SK-N-SH (cell line): ENCODE measurements around the gene CRYBB3.

Experiments
- CTCF ChIP-seq: fragments of 200-600 bp; sonication (generic); IDR thresholded peaks from 2 replicates; pipeline ENCODE4 v1.6.1; 2017; ENCODE audit warnings: antibody characterized with exemption, mild to moderate bottlenecking, moderate library complexity
- TCF12 ChIP-seq: IDR thresholded peaks from 2 replicates; pipeline ENCODE4 v1.4.0; 2012

DNA sequence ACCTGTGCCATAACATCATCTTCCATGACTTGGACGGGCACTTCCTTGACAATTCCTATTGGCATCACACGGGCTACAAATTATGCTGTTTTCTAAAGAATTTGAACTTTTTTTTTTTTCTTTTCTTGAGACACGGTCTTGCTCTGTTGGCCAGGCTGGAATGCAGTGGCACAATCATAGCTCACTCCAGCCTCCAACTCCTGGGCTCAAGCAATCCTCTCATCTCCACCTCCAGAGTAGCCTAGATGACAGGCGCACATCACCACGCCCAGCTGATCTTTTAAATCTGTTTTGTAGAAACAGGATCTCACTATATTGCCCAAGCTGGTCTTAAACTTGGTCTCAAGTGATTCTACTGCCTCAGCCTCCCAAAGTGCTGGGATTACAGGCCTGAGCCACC lies 3.3 kb upstream of the CRYBB3 start:
- TF ChIP-seq TCF12 (no peak), CTCF (no peak)
